GM10248 (cell line): ENCODE measurements around the gene DHX8.
"Not testable (repeated sequence)": the region's sequence is repeated elsewhere in the genome, so short reads cannot be mapped to it uniquely, and the experiment has no call there.

Experiments used
- CTCF ChIA-PET: fragments of 300-600 bp; sonication (Branson Sonifier 250); formaldehyde crosslinking; extraction: SDS; loops from one replicate; lab custom pipeline; 2021; ENCODE audit warnings: antibody characterized with exemption; lab: Yijun Ruan, JAX
- POLR2A ChIA-PET: fragments of 350-650 bp; sonication (Branson Sonifier 250); formaldehyde crosslinking; extraction: SDS; loops from one replicate; lab custom pipeline; 2020; ENCODE audit warnings: antibody characterized with exemption; lab: Yijun Ruan, JAX
- DNase-seq: peaks from one replicate; pipeline ENCODE4 v3.0.0; 2012; ENCODE audit errors: extremely low spot score
- TF ChIP-seq, protein P1 (sequence below): IDR thresholded peaks from 2 replicates; pipeline ENCODE4 v1.5.1; 2012; ENCODE audit warnings: mild to moderate bottlenecking, low read depth; ENCODE audit errors: extremely low read depth, missing control alignments, control extremely low read depth

Gene DHX8

DNA sequence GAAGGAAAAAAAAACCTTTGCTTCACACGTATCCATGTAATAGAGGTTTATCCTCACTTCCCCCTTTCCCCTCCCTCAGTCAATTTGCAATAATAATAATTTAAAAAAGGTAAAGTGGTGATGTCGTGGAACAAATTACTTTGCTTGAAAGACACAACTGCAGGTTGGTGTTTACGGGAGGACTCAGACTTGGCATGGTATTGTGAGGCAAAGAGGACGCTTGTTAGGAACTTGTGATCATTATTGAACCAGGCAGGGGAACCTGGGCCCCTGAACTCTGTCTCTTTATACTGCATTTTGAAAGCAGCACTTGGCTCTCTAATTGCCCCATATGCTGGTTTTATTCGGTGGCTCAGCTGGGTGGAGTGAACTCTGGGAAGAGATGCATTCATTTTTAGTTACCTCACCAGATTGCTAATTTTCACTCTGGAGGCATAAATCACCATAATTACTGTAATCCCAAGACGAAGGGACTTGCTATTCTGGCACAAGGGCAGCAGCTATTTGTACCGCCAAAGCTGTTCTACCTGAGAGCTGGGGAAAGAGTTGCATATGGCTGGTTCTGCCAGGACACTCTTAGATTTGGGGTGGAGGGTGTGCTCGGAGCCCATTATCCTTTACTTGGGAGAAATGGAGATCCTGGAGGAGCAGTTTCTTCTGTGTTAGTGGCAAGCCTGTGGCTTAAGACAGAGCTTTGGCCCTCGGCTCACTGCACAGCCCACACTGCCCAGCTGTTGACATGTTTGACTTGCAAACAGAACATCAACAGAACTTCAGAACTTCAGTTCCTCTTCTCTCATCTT, 5.7 kb upstream of the DHX8 start:
- no peak for DNase-seq
- POLR2A ChIA-PET: no interaction called here
- CTCF ChIA-PET: interaction anchor here (2.0 kb wide), 1 partner anchor 87 kb away, joined by 4 read pairs; no protein-coding TSS in a partner anchor
- TF ChIP-seq, protein P1, sequence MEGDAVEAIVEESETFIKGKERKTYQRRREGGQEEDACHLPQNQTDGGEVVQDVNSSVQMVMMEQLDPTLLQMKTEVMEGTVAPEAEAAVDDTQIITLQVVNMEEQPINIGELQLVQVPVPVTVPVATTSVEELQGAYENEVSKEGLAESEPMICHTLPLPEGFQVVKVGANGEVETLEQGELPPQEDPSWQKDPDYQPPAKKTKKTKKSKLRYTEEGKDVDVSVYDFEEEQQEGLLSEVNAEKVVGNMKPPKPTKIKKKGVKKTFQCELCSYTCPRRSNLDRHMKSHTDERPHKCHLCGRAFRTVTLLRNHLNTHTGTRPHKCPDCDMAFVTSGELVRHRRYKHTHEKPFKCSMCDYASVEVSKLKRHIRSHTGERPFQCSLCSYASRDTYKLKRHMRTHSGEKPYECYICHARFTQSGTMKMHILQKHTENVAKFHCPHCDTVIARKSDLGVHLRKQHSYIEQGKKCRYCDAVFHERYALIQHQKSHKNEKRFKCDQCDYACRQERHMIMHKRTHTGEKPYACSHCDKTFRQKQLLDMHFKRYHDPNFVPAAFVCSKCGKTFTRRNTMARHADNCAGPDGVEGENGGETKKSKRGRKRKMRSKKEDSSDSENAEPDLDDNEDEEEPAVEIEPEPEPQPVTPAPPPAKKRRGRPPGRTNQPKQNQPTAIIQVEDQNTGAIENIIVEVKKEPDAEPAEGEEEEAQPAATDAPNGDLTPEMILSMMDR: no peak

DNA sequence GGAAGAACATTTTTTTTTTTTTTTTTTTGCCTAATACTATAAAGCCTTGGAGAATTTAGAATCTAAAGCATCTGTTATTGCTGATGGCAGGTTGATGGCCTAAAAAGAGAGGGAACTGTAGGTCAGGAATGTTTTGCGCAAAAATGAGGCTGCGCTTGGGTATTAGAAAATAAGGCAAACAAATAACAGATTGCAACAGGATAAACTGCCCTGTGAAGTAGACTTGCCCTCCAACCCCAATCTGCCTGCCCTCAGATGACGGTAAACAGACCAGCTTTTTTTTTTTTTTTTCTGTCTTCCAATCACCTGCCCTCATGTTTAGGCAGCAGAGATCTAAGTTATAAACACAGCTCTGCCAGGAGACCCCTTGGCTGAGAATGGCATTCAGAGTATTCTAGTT, 3.8 kb upstream of the DHX8 start:
- DNase-seq: no peak
- CTCF ChIA-PET: interaction anchor here (7.4 kb wide), 1 partner anchor 83 kb away, joined by 266 read pairs; the partner anchor contains the start of gene ARL4D
- TF ChIP-seq, protein P1: no peak
- POLR2A ChIA-PET: no interaction called here

DNA sequence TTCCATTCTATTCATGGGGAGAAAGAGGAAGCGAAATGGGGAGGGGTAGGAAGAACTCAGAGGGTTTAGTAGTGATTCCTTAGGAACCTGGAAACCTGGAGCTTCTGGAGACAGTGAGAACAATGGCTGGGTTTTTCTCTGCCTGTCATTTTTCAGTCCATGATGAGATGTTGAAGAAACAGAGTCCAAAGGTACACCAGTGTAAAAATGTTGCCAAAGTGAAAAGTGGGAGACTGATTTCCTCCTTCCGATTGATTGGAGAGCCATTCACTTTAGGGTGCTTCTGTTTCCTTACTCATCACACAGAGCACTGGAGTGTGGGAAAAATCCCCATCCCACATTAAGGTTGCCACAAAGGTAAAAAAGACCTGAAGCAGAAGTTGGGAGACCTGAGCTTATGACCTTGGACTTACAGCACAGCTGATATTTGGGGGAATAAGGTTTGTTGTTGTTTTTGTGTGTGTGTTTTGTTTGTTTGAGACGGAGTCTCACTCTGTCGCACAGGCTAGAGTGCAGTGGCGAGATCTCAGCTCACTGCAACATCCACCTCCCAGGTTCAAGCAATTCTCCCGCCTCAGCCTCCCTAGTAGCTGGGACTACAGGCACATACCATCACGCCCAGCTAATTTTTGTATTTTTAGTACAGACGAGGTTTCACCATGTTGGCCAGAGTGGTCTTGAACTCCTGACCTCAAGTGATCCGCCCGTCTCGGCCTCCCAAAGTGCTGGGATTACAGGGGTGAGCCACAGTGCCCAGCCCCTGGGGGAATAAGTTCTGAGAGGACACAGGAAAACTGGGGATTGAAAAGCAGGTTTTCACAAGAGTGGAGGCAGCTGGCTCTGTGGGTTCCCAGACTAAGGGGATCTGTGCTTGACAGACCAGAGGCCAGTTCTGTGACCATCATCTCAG, 1.4 kb upstream of the DHX8 start:
- no peak for DNase-seq
- POLR2A ChIA-PET: interaction anchor here (2.8 kb wide), 1 partner anchor 115 kb away, joined by 30 read pairs; no protein-coding TSS in a partner anchor
- CTCF ChIA-PET: interaction anchor here (0.9 to 7.4 kb wide), 22 partner anchors 8 to 171 kb away, joined by 3 to 266 read pairs (median 6); partner anchors contain the start of gene ARL4D
- TF ChIP-seq, protein P1: no peak

DNA sequence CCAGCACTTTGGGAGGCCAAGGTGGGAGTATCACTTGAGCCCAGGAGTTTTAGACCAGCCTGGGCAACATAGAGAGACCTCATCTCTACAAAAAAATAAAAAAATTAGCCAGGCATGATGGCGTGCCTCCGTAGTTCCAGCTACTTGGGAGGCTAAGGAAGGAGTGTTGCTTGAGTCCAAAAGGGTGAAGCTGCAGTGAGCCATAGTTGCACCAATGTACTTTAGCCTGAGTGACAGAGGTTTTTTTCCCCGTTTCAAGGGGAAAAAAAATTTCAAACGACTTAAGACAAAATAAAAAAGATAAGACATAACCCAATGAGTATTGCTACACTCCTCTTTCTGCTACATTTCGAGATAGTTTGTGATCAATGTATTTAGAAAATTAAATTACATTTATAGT, 6.8 kb downstream of the DHX8 start:
- ChIA-PET POLR2A (no interaction called here), CTCF (no interaction called here)
- DNase-seq: no peak
- TF ChIP-seq, protein P1: no peak

GRCh38 chr17:43509440-43509839, 25.7 kb downstream of the DHX8 start:
- CTCF ChIA-PET: interaction anchor here (1.3 kb wide), 1 partner anchor 25 kb away, joined by 4 read pairs; the partner anchor contains the start of gene DHX8
- POLR2A ChIA-PET, DNase-seq: not testable (repeated sequence)

DNA sequence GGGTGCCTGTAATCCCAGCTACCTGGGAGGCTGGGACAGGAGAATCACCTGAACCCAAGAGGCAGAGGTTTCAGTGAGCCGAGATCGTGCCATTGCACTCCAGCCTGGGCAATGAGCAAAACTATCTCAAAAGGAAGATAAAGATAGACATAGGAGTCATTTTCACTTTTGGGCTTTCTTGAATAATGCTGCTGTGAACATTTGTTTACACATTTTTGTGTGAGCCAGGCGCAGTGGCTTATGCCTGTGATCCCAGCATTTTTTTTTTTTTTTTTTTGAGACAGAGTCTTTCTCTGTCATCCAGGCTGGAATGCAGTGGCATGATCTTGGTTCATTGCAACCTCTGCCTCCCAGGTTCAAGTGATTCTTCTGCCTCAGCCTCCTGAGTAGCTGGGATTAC, 27.4 kb downstream of the DHX8 start:
- POLR2A ChIA-PET, DNase-seq, CTCF ChIA-PET: not testable (repeated sequence)

- ChIA-PET POLR2A (no interaction called here), CTCF (interaction anchor here (1.1 to 3.9 kb wide), 2 partner anchors 32 to 59 kb away, joined by 3 to 23 read pairs; partner anchors contain the start of gene DHX8)
- TF ChIP-seq, protein P1: no peak
- DNase-seq: no peak
Observed at GRCh38 chr17:43515656-43516055, 31.9 kb downstream of the DHX8 start.
